Erythroblast (primary cell): ENCODE data around the gene PNLIPRP2.

Experiments used
- GATA1 ChIP-seq: IDR thresholded peaks from 2 replicates; pipeline ENCODE4 v1.6.1; 2011; ENCODE audit warnings: low read depth, mild to moderate bottlenecking, control low read depth, low read length, moderate library complexity
- POLR2A ChIP-seq: IDR thresholded peaks from 2 replicates; pipeline ENCODE4 v1.6.1; 2011; ENCODE audit warnings: mild to moderate bottlenecking, low read length

DNA sequence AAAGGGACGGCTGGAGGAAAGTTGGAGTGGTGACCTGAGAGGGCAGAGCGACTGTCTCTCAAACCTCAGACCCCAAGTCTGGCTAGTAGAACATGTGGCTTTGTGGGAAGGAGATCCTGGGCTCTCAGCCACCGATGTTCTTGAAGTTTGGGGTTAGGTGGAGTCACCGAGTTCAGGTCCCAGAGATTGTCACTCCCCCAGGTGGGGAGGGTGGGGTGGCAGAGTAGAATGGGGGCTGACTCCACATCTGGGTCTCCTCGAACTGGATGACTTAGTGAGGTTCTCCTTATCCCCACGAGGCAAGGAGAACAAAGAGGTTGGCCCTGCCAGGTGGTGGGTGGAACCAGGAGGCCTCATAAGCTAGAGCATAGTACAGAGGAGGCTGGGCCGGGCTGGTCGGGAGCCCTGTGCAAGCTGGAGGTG is 14.7 kb upstream of the PNLIPRP2 start:
- no peak for TF ChIP-seq POLR2A
- TF ChIP-seq GATA1 = no peak
